Hepatocyte (in vitro differentiated cells): Measurements from ENCODE around the gene SPINK1.

Source experiments
- CTCF ChIP-seq: fragments of 200-600 bp; sonication (generic); IDR thresholded peaks from 2 replicates; pipeline ENCODE4 v1.5.1; 2016; ENCODE audit warnings: antibody characterized with exemption, mild to moderate bottlenecking; ENCODE audit not compliant: poor library complexity
- EZH2 ChIP-seq: fragments of 200-600 bp; sonication (generic); IDR thresholded peaks from 2 replicates; pipeline ENCODE4 v1.6.1; 2016; ENCODE audit warnings: antibody characterized with exemption, mild to moderate bottlenecking, borderline replicate concordance
- EZH2phosphoT487 ChIP-seq: fragments of 200-600 bp; sonication (generic); IDR thresholded peaks from one replicate; pipeline ENCODE4 v1.6.1; 2018; ENCODE audit warnings: antibody characterized with exemption, mild to moderate bottlenecking, low read depth, moderate library complexity; ENCODE audit not compliant: unreplicated experiment, severe bottlenecking

GRCh38 chr5:147805030-147805454 lies 26.4 kb downstream of the SPINK1 start:
- TF ChIP-seq CTCF (no peak), EZH2 (no peak), EZH2phosphoT487 (no peak)
